ENCODE measurements around the gene PCSK7.

DNA sequence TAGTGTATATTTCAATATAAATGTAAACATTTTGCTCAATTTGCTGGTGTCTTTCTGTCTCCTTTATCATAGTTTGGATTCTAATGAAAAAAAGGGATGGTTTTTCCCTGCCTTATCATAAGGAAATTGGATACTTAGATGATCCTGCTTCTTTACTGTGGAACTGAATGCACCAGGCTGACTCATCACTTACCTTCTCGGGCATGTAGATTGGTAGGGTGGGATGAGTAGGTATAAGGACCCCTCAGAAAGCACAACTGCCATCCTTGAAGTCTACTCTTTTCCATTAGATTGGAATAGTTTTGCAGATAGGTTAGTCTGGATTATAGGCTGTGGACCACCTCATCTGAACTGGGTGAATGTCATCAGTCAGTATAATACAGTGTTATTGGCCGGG is 60.9 kb downstream of the PCSK7 start:
- TF ChIP-seq CTCF (IDR thresholded peaks at IDR 0.05): no peak
- TF ChIP-seq EZH2 (IDR thresholded peaks at IDR 0.05): no peak

All from neural progenitor cell (in vitro differentiated cells).